ENCODE results near the gene STRA8.

STRA8 gene, protein sequence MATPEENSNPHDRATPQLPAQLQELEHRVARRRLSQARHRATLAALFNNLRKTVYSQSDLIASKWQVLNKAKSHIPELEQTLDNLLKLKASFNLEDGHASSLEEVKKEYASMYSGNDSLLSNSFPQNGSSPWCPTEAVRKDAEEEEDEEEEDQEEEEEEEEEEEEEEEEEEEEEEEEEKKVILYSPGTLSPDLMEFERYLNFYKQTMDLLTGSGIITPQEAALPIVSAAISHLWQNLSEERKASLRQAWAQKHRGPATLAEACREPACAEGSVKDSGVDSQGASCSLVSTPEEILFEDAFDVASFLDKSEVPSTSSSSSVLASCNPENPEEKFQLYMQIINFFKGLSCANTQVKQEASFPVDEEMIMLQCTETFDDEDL

GRCh38 chr7:135233570-135233969 lies at the start of gene STRA8:
STRA8 (plus strand) TSS chr7:135233838; CDS start chr7:135240525, 6,687 bp downstream.
- DNase-seq: no peak

DNA sequence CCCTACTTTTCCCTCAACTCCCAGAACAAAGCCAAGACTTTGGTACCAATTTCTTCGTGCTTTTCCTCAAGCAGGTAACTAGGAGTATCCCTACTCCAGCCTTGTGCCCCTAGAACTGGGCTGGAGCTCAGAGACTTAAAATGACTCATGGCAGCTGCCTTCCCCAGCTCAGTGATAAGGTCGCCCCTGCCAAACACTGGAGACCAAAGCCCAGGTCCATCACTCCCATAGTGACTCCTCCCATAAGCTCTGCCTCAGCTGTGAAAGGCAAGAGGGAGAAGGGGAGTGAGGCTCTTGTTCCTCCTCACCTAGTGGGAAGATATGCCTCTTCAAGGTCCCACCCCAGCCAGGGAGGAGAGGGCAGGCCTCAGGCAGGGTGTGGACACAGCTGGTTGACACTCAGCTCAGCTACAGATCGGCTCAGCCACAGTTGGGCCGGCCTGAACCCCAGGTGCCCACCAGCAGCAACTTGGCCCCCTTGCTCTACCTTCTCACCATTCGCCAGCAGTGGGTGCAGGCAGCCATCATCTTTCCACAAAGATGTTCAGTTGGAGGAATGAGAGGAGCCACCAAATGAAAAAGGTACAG lies 49.3 kb upstream of the STRA8 start:
- DNase-seq: no peak

GRCh38 chr7:135185471-135186260 lies 48.0 kb upstream of the STRA8 start:
- DNase-seq: no peak

DNA sequence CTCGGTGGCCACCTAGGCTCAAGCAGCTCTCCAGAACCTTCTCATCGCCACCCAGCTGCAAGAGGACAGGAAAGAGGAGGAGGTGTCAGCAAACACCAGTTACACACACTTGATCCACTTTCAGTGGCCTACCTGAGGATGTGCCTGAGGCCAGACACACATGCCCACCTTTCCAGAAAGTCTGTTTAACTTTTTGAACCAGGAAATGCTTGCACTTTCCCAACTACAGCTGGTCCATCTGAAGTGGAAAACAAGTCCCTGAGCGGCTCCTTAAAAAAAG lies 47.4 kb upstream of the STRA8 start:
- DNase-seq: no peak

DNA sequence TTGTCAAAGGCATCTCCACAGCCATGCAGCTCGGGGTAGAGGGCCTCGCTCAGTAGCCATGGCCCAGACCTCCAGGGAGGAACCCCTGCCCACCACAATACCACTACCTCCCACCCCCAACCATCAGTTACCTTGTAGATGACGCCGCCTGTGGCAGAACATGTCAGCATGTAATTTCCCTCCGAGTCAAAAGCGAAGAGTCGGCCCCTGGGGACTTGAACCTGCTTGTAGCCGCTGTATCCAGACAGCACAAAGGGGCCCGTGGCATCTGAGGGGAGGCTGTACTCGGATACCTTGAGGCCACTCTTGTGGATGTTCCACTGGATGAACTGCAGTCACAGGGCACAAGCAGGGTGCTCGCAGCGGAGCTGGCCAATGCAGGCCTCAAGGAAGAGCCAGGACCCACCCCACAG lies 46.8 kb upstream of the STRA8 start:
- DNase-seq: no peak

GRCh38 chr7:135188298-135188984 lies 45.2 kb upstream of the STRA8 start:
- no peak for DNase-seq

GRCh38 chr7:135189221-135189662 lies 44.4 kb upstream of the STRA8 start:
- DNase-seq: no peak

- DNase-seq: no peak
These were observed 43.7 kb upstream of the STRA8 start for GRCh38 chr7:135189961-135190360.

DNA sequence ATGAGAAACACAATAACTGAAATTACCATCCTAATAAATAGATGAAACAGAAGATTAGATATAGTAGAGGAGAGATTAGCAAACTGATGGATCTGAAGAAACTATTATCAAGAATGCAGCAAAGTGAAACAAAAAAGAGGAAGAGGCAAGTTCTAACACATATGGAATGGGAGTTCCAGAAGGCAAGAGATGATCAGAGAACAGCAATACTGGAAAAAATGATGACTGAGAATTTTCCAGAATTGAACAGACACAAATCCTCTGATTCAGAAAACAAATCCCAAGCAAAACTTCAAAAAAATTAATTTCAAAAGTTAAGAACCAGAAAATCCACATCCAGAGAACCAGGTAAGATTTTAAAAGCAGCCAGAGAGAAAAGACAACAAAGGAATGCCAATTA lies 42.9 kb upstream of the STRA8 start:
- no peak for DNase-seq

DNA sequence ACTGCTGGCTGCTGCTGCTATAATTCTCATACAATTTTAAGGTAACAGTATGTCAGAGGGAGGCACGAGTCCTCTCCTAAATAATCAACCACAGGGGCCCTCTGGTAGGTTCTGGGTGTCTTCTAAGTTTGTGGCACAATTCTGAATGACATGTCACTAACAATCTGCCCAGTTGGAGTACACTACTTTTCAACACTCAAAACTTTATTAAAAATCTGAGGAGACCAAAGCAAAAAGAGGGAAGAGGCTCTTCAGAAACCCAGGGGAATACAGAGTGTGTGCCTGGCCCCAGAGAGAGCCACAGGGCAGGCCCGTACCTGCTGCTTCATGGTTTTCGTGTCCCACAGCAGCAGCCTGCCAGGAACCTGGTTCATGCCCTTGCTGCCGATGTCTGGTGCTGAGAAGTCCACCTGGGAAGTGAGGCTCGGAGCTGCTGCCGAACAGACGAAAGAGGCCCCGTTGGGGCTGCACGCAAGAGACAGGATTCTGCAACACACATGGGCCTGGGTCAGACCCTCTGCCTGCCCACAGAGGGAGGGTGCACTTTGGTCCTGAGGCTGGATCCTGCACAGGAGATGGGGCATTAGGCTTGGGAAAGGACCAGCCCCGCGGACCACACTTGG lies 40.6 kb upstream of the STRA8 start:
- no peak for DNase-seq

GRCh38 chr7:135193615-135194081 lies 40.0 kb upstream of the STRA8 start:
- DNase-seq: no peak

DNA sequence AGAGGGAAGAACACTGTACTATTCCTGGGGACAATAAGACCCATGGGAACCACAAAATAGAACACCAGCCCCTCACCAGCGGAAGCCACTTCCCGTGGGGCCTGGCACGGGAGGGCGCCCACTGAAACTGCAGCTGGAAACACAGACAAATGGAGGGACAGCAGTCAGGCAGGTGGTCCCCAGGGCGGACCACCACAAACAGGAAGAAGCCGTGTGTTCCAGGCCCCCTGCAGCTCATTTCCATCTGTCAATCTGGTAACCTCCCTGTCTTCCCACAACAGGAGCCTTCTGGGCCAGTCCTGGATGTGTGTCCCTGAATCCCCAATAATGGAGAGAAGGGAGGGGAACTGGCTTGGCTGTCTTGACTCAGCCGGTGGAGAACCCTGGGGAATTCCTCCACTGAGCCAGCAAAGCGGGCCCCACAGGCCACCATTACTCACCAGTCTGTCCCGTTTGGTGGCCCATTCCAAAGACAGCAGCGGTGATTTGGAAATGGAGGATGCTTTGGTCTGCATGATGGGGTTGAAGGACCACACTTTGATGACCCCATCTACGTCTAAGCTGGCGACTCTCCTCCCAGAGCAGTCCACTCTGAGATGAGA lies 39.0 kb upstream of the STRA8 start:
- no peak for DNase-seq

DNA sequence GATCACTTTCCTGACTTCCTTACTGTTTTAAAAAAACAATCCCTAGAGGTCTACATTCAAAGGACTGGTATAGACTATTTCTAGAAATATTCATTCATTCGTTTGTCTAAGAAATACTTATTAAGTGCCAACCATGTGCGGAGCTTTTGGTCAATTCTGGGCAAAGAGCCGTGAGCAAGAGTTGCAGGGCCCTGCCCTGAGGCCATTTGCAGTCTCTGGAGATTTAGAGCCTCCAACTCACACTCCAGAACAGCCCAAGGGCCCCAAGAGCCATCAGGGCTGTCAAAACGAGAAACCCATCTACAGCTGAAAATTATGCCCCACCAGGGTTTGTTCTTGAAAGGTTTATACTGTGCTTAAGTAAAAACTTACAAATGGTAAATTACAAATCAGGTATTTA lies 38.5 kb upstream of the STRA8 start:
- DNase-seq: no peak

DNA sequence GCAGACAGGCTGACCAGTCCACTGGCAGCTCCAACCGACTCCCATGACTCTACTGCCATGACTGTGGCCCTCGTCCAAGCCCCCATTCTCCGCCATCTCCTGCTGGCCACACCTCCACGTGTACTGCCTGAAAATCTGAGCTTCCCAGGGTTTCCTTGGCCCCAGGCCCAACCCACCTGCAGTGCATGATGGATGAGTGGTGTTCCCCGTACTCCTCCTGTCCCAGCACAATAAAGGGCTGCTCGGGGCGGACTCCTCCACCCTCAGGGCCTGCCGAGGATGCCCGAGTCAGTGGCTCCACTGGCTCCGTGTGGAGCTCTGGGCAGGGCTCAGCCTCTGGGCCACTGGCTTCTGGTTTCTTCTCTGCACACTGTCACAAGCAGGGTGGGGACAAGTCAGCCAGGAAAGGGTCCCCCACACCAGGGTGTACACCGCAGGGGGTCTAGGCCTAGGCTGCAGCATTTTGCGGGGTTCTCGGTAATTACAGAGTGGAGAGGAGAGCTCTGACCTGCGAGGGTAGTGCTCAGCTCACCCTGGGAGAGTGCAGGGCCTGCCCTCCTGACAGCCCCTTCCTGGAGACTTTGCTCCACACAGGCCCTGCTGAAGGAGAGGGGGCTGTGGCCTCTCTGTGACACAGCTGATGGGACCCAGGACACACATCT lies 37.5 kb upstream of the STRA8 start:
- DNase-seq: no peak

DNA sequence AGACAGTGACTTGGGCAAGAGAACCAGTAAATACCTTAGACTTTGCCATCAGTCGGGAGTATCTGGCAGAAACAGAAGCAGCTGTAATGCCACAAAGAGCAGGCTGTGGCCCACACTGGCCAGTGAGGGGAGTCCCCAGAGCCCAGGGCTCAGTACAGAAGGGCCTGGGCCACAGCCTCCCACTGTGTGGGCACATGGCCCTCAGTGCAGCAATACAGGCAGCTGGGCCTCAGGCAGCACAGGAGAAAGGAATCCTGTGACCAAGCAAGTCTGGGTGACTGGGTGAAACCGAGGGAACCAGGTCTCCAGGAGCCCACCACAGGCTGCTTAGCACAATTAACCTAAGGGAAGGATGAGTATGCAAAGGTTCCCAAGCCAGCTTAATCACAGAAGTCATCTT lies 36.3 kb upstream of the STRA8 start:
- no peak for DNase-seq

- DNase-seq: no peak
These were observed 35.6 kb upstream of the STRA8 start for GRCh38 chr7:135197906-135198655.

DNA sequence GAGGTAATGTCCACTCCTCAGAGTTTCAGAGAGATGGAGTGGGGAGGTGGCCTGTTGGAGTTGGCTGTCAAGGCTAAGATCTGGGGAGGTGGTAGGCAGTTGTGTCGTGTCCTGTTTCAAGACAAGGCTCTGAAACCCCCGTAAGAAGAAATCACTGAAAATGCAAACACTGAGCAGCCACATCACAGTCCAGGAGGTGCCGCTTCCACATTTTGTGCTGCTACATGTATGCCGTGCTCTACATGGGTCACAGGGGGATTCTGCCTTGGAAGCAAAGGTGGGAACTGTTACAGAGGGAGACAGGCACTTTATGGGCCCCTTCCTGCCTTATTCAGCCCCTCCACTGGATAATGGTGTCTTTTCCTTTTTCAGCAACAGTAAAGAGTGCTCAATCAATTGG lies 34.2 kb upstream of the STRA8 start:
- DNase-seq: no peak

DNA sequence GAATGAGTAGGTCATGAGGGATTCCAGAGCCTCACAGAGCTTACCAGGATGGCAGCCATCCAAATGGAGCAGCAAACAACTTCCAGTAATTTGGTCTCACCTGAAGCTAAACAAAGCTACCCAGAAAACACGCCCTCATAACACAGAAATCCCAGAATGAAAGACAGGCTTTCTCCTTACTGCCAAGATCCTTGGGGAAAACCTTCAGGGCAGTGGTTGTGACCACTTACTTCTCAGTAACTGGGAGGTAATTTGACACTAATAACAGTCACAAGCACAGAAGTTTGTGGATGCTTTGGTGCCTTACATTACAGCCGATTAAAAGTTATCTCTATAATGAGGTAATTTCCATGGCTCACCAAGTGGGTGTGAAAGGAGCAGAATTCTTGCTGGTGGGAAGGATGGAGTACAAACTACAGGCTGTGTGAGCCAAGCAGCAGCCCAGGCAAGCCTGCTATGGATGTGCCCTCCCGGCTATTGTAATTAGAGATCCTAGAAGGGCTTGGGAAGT lies 32.8 kb upstream of the STRA8 start:
- peak; percentile 71 for DNase-seq

- DNase-seq: no peak
These were observed 32.3 kb upstream of the STRA8 start for GRCh38 chr7:135201350-135201749.

GRCh38 chr7:135204341-135204749 lies 29.3 kb upstream of the STRA8 start:
- DNase-seq: no peak

GRCh38 chr7:135204876-135205275 lies 28.8 kb upstream of the STRA8 start:
- DNase-seq: no peak
